ENCODE data around the gene RNF38.
"Not testable (repeated sequence)": the region's sequence is repeated elsewhere in the genome, so short reads cannot be mapped to it uniquely, and the experiment has no call there.

Gene RNF38

DNA sequence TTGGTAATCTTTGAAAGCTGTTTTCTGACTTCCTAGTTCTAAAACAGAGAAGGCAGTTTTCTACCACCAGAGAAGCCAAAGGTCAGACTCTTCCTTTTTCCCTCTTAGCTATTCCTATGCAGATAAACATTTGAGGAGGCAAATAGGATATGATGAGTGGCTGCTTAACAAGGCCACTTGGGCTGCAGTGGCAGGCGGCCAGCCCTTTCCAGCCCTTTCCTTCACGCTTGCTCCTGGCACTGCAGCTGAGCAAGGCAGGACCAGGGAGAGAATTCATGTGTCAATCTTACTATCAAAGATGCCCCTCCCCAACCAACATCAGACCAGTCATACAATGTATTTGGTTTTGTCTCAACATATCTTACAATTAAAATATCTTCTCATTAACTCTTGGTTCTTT, 36.8 kb upstream of the RNF38 start:
- Histone ChIP-seq H3K27ac (ENCODE audit: low read depth, low read length) (no peak overlapping the region), H3K4me3 (ENCODE audit: low read depth, low read length) (no peak overlapping the region), H3K36me3 (ENCODE audit: control insufficient read depth, insufficient read depth, low read length) (no peaks in the 10 kb centered on the region), H3K9me3 (ENCODE audit: control insufficient read depth, insufficient read depth, low read depth, low read length) (no peaks in the 10 kb centered on the region), H3K9ac (ENCODE audit: low read length) (no peak overlapping the region), H3K4me1 (ENCODE audit: control insufficient read depth, insufficient read depth, low read length) (peaks cover 29% of the 10 kb centered on the region), H3K27me3 (ENCODE audit: control insufficient read depth, insufficient read depth, low read length) (no peaks in the 10 kb centered on the region)

DNA sequence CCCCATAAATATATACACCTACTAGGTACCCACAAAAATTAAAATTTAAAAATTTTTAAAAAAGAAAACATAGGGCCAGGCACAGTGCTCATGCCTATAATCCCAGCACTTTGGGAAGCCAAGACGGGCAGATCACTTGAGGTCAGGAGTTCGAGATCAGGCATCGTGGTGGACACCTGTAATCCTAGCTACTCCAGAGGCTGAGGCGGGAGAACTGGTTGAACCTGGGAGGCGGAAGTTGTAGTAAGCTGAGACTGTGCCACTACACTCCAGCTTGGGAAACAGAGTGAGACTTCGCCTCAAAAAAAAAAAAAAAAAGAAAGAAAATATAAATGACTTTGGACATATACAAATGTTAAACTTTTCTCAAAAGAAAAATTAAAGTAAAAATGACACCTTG, 33.3 kb upstream of the RNF38 start:
- Histone ChIP-seq H3K4me1 (ENCODE audit: control insufficient read depth, insufficient read depth, low read length) (peaks cover 20% of the 10 kb centered on the region), H3K9ac (ENCODE audit: low read length) (no peak overlapping the region), H3K27me3 (ENCODE audit: control insufficient read depth, insufficient read depth, low read length) (no peaks in the 10 kb centered on the region), H3K4me3 (ENCODE audit: low read depth, low read length) (no peak overlapping the region), H3K27ac (ENCODE audit: low read depth, low read length) (no peak overlapping the region), H3K9me3 (ENCODE audit: control insufficient read depth, insufficient read depth, low read depth, low read length) (no peaks in the 10 kb centered on the region), H3K36me3 (ENCODE audit: control insufficient read depth, insufficient read depth, low read length) (0 out of 2 replicates have a peak, but pooled peaks cover 3% of the 10 kb centered on the region)

DNA sequence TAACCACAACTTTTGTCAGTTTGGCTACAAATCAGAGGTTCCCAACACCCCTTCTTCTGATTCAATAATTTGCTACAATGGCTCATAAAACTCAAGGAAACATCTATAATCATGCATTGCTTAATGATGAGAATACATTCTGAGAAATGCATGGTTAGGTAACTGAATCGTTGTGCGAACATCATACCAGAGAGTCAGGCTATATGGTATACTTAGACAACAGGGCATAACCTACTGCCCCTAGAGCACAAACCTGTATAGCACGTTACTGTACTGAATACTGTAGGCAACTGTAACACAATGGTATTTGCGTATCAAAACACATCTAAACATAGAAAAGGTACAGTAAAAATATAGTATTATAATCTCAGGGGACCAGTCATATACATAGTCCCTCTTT, 31.0 kb upstream of the RNF38 start:
- no peak overlapping the region for H3K9ac ChIP-seq (ENCODE audit: low read length)
- no peaks in the 10 kb centered on the region for H3K27me3 ChIP-seq (ENCODE audit: control insufficient read depth, insufficient read depth, low read length)
- H3K4me3 ChIP-seq (ENCODE audit: low read depth, low read length): no peak overlapping the region
- no peak overlapping the region for H3K27ac ChIP-seq (ENCODE audit: low read depth, low read length)
- H3K36me3 ChIP-seq (ENCODE audit: control insufficient read depth, insufficient read depth, low read length): peaks cover 10% of the 10 kb centered on the region; the same call in 1 of the 2 replicates
- H3K9me3 ChIP-seq (ENCODE audit: control insufficient read depth, insufficient read depth, low read depth, low read length): no peaks in the 10 kb centered on the region; the same call in 1 of the 2 replicates
- H3K4me1 ChIP-seq (ENCODE audit: control insufficient read depth, insufficient read depth, low read length): peaks cover 4% of the 10 kb centered on the region; the same call in 1 of the 2 replicates

DNA sequence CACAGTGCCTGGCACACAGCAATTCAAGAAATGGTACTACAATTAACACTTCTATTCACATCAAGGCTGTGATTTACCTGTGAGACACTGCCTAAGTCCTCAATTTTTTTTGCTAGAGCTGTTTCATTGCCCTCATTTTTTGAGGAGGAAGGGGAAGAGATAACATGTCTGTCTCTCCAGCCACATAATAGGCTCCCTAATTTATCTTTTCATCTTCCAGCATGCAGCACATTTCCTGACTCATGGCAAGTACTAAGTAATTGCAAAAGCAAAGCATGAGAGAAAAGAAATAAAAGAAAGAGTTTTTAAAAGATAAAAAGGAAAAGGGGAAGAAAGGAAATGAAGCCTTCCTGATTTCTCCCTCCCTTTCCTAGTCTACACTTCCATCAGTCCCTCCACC, 26.9 kb upstream of the RNF38 start:
- Histone ChIP-seq H3K27me3 (ENCODE audit: control insufficient read depth, insufficient read depth, low read length) (no peaks in the 10 kb centered on the region), H3K9me3 (ENCODE audit: control insufficient read depth, insufficient read depth, low read depth, low read length) (no peaks in the 10 kb centered on the region; the same call in 1 of the 2 replicates), H3K9ac (ENCODE audit: low read length) (no peak overlapping the region), H3K4me3 (ENCODE audit: low read depth, low read length) (no peak overlapping the region), H3K27ac (ENCODE audit: low read depth, low read length) (no peak overlapping the region), H3K4me1 (ENCODE audit: control insufficient read depth, insufficient read depth, low read length) (peaks cover 4% of the 10 kb centered on the region; the same call in 1 of the 2 replicates), H3K36me3 (ENCODE audit: control insufficient read depth, insufficient read depth, low read length) (peaks cover 23% of the 10 kb centered on the region)

DNA sequence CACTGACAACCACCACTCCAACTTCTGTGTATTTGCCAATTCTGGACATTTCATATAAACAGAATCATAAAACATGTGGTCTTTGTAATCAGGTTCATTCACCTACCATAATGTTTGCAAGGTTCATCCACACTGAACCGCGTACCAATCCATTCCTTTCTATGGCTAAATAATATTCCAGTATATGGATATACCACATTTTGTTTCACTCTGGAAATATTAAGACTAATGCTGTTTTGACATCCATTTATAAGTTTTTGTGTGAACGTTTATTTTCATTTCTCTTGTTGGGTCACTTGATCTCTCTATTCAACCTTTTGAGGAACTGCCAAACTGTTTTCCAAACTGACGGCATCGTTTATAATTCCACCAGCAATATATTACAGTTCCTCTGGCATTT, 26.3 kb upstream of the RNF38 start:
- peaks cover 4% of the 10 kb centered on the region; the same call in 1 of the 2 replicates for H3K4me1 ChIP-seq (ENCODE audit: control insufficient read depth, insufficient read depth, low read length)
- H3K4me3 ChIP-seq (ENCODE audit: low read depth, low read length): no peak overlapping the region
- no peaks in the 10 kb centered on the region for H3K27me3 ChIP-seq (ENCODE audit: control insufficient read depth, insufficient read depth, low read length)
- H3K9me3 ChIP-seq (ENCODE audit: control insufficient read depth, insufficient read depth, low read depth, low read length): no peaks in the 10 kb centered on the region; the same call in 1 of the 2 replicates
- peaks cover 23% of the 10 kb centered on the region for H3K36me3 ChIP-seq (ENCODE audit: control insufficient read depth, insufficient read depth, low read length)
- H3K9ac ChIP-seq (ENCODE audit: low read length): no peak overlapping the region
- no peak overlapping the region for H3K27ac ChIP-seq (ENCODE audit: low read depth, low read length)

DNA sequence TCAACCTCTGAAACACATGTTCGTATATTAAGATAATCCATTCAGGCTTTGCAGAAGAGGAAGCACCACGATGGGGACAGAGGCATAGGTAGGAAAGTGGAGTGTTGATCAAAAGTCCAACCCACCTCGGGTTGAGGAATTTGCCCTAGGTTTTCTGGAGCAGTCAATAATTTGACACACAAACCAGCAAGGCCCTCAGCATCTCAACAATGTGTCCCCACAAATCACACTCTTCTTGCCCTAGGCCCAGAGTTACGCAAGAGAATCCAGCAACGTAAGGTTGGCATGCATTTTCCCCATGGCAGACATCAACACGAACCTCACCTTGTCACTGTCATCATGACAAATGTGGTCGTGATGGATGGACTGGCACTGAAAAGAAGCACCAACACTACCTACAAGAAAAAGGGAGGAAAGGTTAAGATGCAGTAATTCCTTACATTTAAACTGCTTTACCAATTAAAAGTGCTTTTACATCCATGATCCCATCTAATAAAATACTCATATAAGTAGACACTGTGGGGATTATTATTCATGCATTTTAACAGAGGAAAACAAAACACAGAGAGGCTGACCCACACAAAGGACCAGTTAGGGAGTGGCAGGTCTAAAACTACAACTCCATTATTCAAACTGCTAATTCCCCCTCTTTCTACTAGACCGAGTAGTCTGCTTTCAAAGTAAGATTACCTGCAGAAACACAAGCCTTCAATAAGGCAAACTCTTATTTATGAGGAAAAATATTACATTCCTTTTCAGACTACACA, 24.4 kb upstream of the RNF38 start:
- Histone ChIP-seq H3K4me1 (ENCODE audit: control insufficient read depth, insufficient read depth, low read length) (no peaks in the 10 kb centered on the region), H3K4me3 (ENCODE audit: low read depth, low read length) (no peak overlapping the region), H3K9ac (ENCODE audit: low read length) (no peak overlapping the region), H3K9me3 (ENCODE audit: control insufficient read depth, insufficient read depth, low read depth, low read length) (no peaks in the 10 kb centered on the region; the same call in 1 of the 2 replicates), H3K36me3 (ENCODE audit: control insufficient read depth, insufficient read depth, low read length) (peaks cover 31% of the 10 kb centered on the region), H3K27me3 (ENCODE audit: control insufficient read depth, insufficient read depth, low read length) (no peaks in the 10 kb centered on the region), H3K27ac (ENCODE audit: low read depth, low read length) (no peak overlapping the region)

DNA sequence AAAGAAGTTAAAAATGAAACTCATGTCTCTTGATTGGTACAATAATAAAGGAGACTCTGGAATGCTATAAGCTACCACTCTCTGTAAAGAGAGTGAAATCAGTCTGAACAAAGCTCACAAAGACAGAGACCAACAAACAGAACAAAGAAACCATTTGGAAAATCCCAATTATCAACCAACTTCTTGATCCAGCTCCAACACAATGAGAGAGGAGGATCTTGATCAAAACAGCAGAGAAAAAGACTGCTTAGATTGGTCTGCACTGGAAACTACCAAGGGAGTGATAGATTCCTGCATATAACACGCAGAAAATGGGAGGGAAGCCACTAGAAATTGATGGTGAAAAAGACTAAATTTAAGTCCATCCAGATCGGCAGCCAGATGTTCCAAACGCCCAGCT, 23.1 kb upstream of the RNF38 start:
- Histone ChIP-seq H3K27me3 (ENCODE audit: control insufficient read depth, insufficient read depth, low read length) (no peaks in the 10 kb centered on the region), H3K36me3 (ENCODE audit: control insufficient read depth, insufficient read depth, low read length) (peaks cover 28% of the 10 kb centered on the region), H3K27ac (ENCODE audit: low read depth, low read length) (no peak overlapping the region), H3K9me3 (ENCODE audit: control insufficient read depth, insufficient read depth, low read depth, low read length) (no peaks in the 10 kb centered on the region; the same call in 1 of the 2 replicates), H3K4me3 (ENCODE audit: low read depth, low read length) (no peak overlapping the region), H3K4me1 (ENCODE audit: control insufficient read depth, insufficient read depth, low read length) (no peaks in the 10 kb centered on the region), H3K9ac (ENCODE audit: low read length) (no peak overlapping the region)

DNA sequence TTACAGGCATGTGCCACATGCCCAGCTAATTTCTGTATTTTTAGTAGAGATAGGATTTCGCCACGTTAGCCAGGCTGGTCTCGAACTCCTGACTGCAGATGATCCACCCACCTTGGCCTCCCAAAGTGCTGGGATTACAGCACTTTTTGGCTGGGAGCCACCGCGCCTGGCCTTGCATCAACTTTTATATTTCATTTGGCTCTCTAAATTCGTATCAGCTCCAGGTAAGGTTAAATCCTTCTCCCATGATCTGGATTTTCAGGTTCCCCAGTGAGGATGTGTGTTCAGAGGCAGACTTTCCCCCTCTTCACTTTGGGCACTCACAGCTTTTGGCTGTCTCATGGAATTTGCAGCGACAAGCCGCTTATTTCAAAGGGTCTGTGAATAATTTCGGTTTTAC, 16.8 kb upstream of the RNF38 start:
- Histone ChIP-seq H3K9me3 (ENCODE audit: control insufficient read depth, insufficient read depth, low read depth, low read length) (no peaks in the 10 kb centered on the region), H3K4me1 (ENCODE audit: control insufficient read depth, insufficient read depth, low read length) (peaks cover 22% of the 10 kb centered on the region), H3K9ac (ENCODE audit: low read length) (peak overlapping the region; percentile 1), H3K27me3 (ENCODE audit: control insufficient read depth, insufficient read depth, low read length) (no peaks in the 10 kb centered on the region), H3K36me3 (ENCODE audit: control insufficient read depth, insufficient read depth, low read length) (peaks cover 8% of the 10 kb centered on the region), H3K27ac (ENCODE audit: low read depth, low read length) (peak overlapping the region; percentile 70; the same call in 1 of the 2 replicates), H3K4me3 (ENCODE audit: low read depth, low read length) (no peak overlapping the region; the same call in 1 of the 2 replicates)

DNA sequence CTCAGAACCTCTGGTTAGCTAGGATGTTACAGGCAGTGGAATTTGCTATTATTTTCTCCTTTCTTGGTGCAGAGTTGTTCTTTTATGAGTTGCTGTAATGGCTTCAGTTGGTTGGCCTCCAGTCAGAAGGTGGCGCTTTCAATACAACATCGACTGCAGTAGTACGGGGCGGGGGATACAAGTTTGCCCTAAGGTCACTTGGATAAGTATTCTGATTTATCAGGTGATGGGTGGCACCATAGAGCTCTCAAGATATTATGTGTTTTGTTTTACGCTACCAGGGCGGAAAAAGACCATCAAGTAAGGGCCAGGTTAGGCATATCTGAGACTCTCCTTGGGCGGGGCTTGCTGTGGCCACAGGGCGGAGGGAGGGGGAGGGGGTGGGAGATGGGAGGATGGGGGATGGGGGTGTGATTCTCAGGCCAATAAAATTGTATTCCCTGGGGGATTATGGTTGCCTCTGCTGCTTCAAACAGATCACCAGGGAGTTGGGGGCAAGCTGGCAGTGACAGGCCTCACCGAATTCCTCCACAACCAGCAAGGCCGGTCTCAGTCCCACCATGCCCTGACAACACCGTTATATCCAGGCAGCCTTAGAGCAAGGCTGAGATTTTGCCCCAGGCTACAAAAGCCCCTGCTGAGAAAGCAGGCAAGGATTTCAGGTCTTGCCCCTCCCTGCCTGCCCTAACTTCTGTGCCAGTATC, 15.9 kb upstream of the RNF38 start:
- Histone ChIP-seq H3K27me3 (ENCODE audit: control insufficient read depth, insufficient read depth, low read length) (no peaks in the 10 kb centered on the region), H3K4me3 (ENCODE audit: low read depth, low read length) (peak overlapping the region; percentile 55), H3K4me1 (ENCODE audit: control insufficient read depth, insufficient read depth, low read length) (peaks cover 22% of the 10 kb centered on the region), H3K27ac (ENCODE audit: low read depth, low read length) (peak overlapping the region; percentile 70; the same call in 1 of the 2 replicates), H3K36me3 (ENCODE audit: control insufficient read depth, insufficient read depth, low read length) (peaks cover 5% of the 10 kb centered on the region), H3K9ac (ENCODE audit: low read length) (peak overlapping the region; percentile 61), H3K9me3 (ENCODE audit: control insufficient read depth, insufficient read depth, low read depth, low read length) (no peaks in the 10 kb centered on the region)

DNA sequence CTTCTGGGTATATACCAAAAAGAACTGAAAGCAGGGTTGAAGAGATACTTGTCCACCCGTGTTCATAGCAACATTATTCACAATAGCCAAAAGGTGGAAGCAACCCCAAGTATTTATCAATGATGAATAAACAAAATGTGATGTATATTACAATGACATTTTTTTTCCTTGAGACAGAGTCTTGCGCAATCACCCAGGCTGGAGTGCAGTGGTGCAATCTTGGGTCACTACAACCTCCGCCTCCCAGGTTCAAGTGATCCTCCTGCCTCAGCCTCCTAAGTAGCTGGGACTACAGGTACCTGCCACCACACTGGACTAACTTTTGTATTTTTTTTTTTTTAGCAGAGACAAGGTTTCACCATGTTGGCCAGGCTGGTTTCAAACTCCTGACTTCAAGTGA, 11.3 kb upstream of the RNF38 start:
- not testable (repeated sequence) for H3K27ac ChIP-seq (ENCODE audit: low read depth, low read length); H3K27me3 ChIP-seq (ENCODE audit: control insufficient read depth, insufficient read depth, low read length); H3K9me3 ChIP-seq (ENCODE audit: control insufficient read depth, insufficient read depth, low read depth, low read length); H3K9ac ChIP-seq (ENCODE audit: low read length); H3K36me3 ChIP-seq (ENCODE audit: control insufficient read depth, insufficient read depth, low read length); H3K4me3 ChIP-seq (ENCODE audit: low read depth, low read length)
- peaks cover 13% of the 10 kb centered on the region for H3K4me1 ChIP-seq (ENCODE audit: control insufficient read depth, insufficient read depth, low read length)

DNA sequence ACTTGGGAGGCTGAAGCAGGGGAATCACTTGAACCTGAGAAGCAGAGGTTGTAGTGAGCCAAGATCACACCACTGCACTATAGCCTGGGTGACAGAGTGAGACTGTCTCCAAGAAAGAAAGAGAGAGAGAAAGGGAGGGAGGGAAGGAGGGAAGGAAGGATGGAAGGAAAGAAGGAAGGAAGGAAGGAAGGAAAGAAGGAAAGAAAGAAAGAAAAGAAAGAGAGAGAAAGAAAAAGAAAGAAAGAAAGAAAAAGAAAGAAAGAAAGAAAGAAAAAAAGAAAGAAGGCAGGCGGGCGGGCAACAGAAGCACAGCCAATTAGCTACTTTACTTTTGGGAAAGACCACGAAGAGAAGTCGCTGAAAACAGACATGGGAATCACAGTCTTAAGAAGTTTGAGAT, 9.0 kb upstream of the RNF38 start:
- H3K4me1 ChIP-seq (ENCODE audit: control insufficient read depth, insufficient read depth, low read length); H3K36me3 ChIP-seq (ENCODE audit: control insufficient read depth, insufficient read depth, low read length); H3K27ac ChIP-seq (ENCODE audit: low read depth, low read length); H3K27me3 ChIP-seq (ENCODE audit: control insufficient read depth, insufficient read depth, low read length); H3K9ac ChIP-seq (ENCODE audit: low read length); H3K4me3 ChIP-seq (ENCODE audit: low read depth, low read length); H3K9me3 ChIP-seq (ENCODE audit: control insufficient read depth, insufficient read depth, low read depth, low read length): not testable (repeated sequence)
